Non-pigmented ciliary epithelial cell (primary cell): ENCODE data around the gene C1orf216.
"Not testable (repeated sequence)": the region's sequence is repeated elsewhere in the genome, so short reads cannot be mapped to it uniquely, and the experiment has no call there.

ENCODE experiments used
- DNase-seq: peaks from one replicate; pipeline ENCODE4 v3.0.0-alpha.2; 2010; ENCODE audit warnings: low read depth

The C1orf216 gene

GRCh38 chr1:35706846-35707600 lies 11.7 kb downstream of the C1orf216 start:
- no peak for DNase-seq

DNA sequence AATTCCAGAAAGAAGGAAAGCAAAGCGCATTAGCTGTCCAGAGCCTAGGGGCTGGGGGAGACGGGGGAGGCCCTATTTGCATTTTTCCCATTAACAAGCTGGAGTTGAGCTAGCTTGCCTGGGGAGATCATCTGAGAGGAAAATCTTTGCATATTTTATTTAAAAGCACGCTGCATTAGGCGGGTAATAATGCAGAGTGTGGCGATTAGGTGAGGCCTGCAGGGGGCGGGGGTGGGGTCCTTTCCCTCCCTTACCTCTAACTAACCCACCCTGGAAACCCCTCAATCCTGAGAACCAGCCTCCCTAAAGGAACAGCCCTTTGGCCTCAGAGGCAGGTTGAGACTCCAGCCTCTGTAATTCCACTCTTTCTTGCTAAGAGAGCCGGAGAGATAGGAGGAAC lies 16.2 kb downstream of the C1orf216 start:
- DNase-seq: no peak

- DNase-seq: not testable (repeated sequence)
Observed at GRCh38 chr1:35699152-35699551, 19.5 kb downstream of the C1orf216 start.

DNA sequence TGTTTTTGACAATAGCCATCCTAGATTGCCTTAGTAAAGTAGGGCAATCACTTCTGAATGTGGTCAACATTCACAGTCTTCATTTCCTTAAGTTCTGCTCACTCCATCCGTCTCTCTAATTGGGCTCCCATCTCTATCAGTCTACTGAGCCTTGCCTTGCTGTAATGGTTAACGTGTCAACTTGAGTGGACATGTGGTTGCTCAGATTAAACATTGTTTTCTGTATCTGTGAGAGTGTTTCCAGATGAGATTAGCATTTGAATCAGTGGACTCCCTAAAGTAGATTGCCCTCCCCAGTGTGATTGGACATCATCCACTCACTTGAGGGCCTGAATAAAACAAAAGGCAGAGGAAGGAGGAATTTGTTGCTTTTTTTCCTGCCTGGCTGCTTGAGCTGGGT lies 26.4 kb downstream of the C1orf216 start:
- no peak for DNase-seq

GRCh38 chr1:35691571-35692220 lies 27.0 kb downstream of the C1orf216 start:
- DNase-seq: no peak

- no peak for DNase-seq
Observed at GRCh38 chr1:35691080-35691479, 27.6 kb downstream of the C1orf216 start.

DNA sequence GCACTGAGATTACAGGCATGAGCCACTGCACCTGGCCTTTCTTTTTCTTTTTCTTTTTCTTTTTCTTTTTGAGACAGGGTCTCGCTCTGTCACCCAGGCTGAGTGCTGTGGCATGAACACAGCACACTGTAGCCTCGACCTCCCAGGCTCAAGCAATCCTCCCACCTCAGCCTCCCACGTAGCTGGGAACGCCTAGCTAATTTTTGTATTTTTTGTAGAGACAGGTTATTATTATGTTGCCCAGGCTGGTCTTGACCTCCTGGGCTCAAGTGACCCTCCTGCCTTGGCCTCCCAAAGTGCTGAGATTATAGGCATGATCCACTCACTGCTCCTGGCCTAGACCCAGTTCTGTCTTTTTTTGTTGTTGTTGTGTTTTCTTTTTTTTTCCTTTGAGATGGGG lies 28.6 kb downstream of the C1orf216 start:
- not testable (repeated sequence) for DNase-seq

DNA sequence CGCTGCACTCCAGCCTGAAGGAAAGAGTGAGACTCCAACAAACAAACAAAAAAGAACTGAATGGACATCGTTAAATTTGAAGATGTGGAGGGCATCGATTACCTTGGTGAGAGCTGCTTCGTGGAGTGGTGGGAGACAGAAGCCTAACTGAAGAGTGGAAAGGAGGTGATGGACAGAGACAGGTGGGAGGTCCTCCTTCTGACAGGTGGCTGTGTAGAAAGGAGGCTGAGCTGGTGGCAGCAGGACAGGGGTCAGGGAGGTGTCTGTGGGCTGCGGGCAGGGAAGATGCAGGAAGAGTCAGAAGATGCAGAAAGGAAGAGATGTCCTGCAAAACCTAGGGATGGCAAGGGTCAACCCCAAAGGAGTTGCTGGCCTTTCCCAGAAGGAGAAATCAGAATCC lies 30.5 kb downstream of the C1orf216 start:
- DNase-seq: no peak

DNA sequence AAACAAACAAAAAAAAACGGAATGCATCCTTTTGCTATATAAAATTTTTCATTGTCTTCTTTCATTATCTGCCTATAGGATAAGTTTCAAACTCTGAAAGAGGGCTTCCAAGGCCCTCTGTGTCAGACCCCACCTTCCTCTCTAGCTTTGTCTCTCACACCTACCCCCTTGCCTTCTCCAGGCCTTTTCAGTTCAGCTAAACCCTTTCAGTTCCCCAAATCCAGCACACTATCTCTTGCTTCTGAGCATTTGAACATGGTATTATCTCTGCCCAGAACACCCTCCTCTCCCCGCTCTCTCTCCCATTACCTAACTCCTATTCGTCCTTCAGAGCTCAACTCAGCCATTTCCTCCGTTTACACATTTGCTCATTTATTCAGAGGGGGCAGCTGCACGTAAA lies 35.7 kb downstream of the C1orf216 start:
- no peak for DNase-seq

DNA sequence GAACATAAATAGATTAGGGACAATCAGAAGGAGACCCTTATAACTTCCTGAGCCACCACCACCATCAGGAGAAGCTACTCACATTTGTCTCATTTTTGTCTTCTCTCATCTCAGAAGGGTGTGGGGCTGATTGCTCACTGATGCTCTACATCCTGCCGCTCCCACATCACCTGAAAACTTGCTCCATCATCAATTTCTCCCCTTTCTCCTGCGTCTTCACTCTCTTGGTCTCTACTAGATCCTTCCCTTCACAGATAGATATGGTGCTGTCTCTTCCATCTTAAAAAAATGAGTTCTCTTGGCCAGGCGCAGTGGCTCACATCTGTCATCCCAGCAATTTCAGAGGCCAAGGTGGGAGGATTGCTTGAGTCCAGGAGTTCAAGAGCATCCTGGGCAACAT lies 38.4 kb downstream of the C1orf216 start:
- no peak for DNase-seq

- peak; percentile 44 for DNase-seq
Observed at GRCh38 chr1:35675773-35676172, 42.9 kb downstream of the C1orf216 start.

DNA sequence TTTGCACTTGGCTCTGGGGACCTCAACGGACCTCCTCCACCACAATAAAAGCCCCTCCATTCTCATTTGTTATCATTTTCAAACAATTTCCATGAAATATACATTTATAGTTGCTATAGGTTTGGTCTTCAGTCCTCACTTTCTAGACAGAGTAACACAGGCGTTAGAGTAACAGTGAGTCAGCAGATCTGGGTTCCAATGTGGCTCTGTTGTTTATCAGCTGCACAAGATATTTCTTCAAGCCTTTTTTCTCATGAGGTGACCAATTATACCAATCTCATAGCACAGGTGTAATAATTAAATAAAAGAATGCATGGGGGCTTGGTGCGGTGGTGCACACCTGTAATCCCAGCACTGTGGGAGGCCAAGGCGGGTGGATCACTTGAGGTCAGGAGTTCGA lies 44.6 kb downstream of the C1orf216 start:
- DNase-seq: no peak

DNA sequence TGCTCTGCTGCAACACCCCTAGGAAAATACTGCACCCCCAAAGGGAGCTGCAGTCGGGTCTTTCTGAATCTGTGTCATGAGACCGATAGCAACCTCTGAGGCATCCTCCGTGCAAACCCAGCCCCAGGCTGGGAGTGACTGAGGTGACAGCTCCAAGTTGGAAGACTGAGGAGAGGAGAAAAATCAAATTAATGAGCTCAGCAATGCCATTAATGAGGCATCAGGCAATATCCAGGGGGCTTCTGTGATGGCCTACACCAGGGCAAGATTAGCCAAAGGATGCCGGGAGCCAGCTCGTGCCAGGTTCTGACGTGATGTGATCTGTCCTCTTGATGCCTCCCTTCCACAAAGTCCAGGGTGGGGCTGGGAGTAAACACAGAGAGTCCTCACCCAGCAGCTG lies 46.6 kb downstream of the C1orf216 start:
- DNase-seq: no peak

DNA sequence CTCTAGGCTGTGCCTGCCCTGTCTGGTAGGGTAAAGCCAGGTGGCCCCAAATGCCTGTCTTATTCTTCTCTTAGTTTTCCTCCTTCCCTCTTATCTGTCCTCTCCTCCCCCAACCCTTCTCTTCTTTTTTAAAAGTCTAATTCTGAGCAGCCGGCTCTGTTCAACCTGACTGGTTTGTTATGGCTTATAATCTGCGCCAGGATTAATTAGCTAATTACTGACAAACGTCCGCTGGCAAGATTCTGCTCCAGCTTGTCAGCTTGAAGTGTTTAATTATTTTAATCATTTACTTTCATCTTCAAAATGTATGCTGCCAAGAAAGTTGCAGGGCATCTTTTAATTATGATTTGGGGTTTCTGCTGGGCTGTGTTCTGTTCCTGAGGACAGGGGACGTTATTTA lies 50.2 kb downstream of the C1orf216 start:
- no peak for DNase-seq

GRCh38 chr1:35666916-35667315 lies 51.8 kb downstream of the C1orf216 start:
- DNase-seq: no peak

- no peak for DNase-seq
Observed at GRCh38 chr1:35666216-35666615, 52.5 kb downstream of the C1orf216 start.
